Measurements from ENCODE around the gene MAN2B2.

DNA sequence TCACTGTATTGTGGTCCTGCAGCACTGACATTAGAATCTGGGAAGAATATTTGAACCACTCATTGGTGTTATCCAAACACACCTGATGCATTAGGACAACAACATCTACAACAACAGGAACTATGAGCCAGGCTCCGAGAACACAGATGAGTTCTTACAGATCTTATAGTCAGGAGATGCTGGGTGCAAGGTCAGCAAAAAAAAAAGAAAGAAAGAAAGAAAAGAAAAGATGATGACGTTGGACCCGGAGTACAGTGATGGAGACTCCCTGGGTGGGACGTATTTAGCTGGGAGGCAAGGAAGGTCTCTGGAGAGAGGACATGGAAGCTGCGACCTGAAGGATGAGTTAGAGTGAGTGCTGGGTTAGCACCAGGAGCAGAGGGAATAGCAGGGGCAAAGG, 17.8 kb upstream of the MAN2B2 start:
- TF ChIP-seq, protein P1, sequence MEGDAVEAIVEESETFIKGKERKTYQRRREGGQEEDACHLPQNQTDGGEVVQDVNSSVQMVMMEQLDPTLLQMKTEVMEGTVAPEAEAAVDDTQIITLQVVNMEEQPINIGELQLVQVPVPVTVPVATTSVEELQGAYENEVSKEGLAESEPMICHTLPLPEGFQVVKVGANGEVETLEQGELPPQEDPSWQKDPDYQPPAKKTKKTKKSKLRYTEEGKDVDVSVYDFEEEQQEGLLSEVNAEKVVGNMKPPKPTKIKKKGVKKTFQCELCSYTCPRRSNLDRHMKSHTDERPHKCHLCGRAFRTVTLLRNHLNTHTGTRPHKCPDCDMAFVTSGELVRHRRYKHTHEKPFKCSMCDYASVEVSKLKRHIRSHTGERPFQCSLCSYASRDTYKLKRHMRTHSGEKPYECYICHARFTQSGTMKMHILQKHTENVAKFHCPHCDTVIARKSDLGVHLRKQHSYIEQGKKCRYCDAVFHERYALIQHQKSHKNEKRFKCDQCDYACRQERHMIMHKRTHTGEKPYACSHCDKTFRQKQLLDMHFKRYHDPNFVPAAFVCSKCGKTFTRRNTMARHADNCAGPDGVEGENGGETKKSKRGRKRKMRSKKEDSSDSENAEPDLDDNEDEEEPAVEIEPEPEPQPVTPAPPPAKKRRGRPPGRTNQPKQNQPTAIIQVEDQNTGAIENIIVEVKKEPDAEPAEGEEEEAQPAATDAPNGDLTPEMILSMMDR (IDR thresholded peaks at IDR 0.05): no peak
- TF ChIP-seq POLR2AphosphoS5 (IDR thresholded peaks at IDR 0.05) (no peak), POLR2A (IDR thresholded peaks at IDR 0.05) (no peak), EP300 (IDR thresholded peaks at IDR 0.05; ENCODE audit: low read depth) (no peak)

Measured in transverse colon (tissue), 4 donors.